Kidney capillary endothelial cell (primary cell): ENCODE results near the gene TRIM17.
A peak's percentile ranks its signal among the peaks of the same experiment; 100 is the strongest.

ENCODE experiments used
- DNase-seq: peaks from one replicate; pipeline ENCODE4 v3.0.0-alpha.2; 2018; ENCODE audit warnings: low spot score

The TRIM17 gene, protein sequence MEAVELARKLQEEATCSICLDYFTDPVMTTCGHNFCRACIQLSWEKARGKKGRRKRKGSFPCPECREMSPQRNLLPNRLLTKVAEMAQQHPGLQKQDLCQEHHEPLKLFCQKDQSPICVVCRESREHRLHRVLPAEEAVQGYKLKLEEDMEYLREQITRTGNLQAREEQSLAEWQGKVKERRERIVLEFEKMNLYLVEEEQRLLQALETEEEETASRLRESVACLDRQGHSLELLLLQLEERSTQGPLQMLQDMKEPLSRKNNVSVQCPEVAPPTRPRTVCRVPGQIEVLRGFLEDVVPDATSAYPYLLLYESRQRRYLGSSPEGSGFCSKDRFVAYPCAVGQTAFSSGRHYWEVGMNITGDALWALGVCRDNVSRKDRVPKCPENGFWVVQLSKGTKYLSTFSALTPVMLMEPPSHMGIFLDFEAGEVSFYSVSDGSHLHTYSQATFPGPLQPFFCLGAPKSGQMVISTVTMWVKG

DNA sequence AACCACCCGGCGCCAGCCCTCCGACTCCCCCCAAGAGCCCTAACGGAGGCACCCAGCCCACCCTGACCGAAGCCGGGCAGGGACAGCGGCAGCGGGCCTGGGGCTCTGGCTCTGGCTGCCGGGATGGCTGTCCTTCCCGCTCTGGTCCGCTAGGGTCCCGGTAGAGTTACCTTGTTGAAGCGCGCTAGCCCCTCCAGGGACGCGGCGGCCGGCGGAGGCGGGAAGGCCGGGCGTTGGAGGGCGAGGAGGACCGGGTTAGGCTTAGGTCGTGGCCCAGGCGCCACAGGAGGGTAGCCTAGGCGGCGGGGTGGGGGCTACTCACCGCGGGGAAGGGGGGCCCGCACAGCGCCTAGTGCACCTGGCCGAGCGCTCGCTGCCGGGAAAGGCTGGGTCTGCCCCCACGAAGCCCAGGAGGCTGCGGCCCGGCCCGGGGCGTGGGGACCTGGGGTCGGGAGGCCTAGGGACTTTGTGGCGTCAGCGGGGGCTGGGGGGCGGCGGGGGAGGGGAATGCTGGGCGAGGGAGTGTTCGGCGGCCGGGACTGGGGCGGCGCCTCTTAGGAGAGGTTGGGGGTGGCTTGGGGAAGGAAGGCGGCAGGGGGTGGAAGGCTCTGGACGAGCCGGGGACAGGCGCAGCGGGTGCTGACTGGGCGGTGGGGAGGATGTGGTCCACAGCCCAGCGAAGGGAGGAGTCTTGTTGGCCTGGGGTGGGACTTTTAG, at the start of gene TRIM17:
TSS of gene TRIM17 (minus strand) at position 645 of the 717 bp plus-strand sequence. CDS start 1,789 bp downstream, outside the sequence.
- DNase-seq = no peak

DNA sequence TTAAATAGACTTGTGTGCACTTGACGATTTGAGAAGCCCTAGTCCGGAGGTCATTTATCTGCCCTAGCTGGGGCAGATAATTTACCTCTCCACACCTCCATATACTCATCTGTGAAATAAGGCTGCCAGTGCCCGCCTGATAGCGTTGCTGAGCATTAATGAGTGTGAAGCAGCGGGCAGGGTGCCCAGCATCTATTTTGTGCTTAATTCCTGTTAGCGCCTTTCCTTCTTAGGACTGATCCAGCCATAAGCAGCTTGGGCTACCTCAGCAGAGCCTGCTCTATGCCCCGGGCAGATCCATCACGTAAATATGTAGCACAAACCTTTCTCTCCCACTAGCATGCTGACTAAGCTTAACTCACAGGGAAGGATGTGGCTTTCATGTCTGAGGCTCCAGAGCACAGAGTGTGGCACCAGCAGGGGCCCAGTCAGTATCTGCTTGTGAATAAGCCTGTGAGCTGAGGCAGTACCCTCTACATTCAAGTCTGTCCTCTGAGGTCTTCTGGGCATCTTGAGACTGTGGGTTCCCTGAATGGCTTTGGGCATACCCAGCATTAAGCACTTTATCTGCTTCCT, 49.0 kb upstream of the TRIM17 start:
- no peak for DNase-seq

DNA sequence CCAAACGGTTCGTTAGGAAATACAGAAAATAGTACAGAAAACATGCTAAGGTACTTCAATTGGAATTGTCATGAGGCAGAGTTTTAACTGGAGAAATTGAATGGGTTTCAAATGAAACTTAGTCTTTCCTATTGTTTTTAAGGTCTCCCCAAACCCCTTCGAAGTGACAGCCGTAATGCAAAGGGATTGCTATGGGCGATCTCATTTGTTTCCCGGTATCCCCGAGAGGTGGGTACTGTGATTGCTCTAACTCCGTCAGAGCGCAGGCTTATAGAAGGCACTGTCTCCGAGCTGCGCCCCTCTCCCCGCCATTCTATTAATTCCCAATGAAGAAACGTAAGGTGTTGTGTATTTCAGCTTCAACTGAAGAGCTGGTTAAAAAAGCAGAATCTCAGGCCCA, 48.5 kb upstream of the TRIM17 start:
- DNase-seq = no peak

DNA sequence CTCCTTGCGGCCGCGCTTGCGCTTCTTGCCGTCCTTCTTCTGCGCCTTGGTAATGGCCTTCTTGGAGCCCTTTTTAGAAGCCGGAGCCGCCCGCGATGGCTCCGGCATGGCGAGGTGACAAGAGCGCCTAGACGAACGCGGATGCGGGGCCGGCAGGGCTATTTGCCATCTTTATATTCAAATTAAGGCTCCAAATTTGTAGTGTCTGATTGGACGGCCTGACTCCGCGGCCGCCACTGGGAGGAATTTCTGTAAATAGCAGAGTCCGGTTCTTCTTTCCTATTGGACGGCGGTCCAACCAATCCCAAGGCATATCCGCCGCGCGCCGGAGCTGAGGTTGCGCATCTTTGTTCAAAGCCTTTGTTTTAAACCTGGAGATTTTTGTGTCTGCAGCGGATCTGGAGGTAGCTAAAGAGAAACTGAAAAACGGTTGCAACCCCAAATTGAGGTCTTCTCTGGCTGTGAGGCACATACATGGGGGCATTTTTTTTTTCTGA, 47.9 kb upstream of the TRIM17 start:
- DNase-seq = peak; percentile 78

DNA sequence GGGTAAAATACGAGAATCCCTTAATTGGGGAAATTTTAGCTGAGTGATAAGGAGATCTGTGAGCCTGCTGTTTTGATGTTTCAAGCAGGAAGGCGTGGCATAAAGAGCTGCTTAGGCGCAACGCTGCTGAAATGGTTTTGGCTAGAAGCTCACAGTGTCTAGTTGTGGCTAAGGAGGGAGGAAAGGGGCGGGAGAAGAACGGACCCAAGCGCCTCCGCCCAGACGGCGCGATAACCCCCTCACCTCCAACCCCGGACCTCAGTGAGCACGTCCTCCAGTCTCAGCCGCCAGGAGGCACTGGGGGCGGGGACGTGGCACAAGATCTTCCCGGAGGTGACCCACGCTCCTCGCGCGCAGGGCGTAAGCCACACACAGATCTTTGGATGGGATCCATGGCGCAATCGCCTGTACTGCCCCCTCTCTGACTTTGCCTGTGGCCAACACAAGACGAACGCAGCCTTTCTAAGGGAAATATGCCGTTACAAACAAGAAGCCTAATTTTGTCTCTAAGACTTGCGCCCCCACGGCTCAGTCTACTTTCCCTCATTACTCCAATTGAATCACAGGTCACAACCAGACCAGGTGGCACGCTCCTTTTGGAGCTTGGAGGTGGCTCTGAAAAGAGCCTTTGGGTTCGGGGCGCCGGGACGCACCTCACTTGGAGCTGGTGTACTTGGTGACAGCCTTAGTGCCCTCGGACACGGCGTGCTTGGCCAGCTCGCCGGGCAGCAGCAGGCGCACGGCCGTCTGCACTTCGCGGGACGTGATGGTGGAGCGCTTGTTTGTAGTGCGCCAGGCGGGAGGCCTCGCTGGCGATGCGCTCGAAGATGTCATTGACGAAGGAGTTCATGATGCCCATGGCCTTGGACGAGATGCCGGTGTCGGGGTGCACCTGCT, 47.1 kb upstream of the TRIM17 start:
- DNase-seq = no peak

DNA sequence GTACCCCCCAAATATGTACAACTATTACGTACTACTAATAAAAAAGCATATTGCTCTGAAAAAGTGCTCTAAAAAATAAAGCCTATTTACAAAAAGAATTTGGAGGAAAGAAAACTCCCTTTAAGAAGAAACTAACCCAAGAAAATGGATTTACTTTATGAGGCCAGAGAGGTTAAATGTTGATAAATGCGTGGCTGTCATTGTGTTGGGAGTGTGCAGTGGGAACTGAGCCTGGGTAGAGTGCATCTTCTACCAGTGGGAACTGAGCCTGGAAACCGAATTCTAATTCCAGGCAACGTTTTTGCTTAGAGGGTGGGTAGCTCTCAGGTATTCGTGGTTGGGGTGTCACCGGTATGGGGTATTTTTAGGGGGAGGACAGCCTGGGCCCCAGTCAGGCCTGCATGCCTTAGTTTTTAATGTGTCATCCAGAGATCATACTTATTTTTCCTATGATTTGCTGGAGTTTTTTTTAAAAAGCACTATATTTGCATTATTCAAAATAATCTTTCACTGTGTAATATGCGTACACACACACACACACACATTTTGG, 46.4 kb upstream of the TRIM17 start:
- DNase-seq = no peak

DNA sequence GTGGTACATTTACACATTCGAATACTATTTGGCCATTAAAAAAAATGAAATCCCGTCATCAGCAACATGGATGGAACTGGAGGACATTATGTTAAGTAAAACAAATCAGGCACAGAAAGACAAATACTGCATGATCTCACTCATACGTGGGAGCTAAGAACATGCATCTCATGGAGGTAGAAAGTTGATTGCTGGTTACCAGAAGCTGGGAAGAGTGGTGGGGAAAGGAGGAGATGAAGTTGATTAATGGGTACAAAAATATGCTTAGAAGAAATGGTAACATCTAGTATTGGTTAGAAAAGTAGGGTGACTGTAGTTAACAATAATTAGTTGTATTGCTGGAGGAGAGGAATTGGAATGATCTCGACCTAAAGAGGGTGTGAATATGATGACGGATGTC, 45.9 kb upstream of the TRIM17 start:
- no peak for DNase-seq

DNA sequence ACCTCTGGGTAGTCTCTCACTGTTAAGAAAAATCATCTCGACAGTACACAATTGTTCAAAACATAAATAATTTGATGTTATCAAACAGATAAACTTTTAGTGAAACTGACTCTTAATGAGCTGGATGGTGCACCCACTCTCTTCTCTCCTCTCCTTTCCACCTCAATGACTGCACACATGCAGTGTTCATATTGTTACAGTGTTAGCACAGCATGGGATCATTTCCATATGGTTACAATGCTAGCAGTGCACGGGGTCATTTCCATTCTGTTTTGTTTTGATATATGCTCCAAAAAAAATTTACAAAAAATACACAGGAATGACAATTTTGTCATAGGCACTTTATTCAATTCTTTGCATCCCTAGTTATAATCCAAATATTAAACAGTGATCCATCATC, 44.2 kb upstream of the TRIM17 start:
- DNase-seq = no peak

DNA sequence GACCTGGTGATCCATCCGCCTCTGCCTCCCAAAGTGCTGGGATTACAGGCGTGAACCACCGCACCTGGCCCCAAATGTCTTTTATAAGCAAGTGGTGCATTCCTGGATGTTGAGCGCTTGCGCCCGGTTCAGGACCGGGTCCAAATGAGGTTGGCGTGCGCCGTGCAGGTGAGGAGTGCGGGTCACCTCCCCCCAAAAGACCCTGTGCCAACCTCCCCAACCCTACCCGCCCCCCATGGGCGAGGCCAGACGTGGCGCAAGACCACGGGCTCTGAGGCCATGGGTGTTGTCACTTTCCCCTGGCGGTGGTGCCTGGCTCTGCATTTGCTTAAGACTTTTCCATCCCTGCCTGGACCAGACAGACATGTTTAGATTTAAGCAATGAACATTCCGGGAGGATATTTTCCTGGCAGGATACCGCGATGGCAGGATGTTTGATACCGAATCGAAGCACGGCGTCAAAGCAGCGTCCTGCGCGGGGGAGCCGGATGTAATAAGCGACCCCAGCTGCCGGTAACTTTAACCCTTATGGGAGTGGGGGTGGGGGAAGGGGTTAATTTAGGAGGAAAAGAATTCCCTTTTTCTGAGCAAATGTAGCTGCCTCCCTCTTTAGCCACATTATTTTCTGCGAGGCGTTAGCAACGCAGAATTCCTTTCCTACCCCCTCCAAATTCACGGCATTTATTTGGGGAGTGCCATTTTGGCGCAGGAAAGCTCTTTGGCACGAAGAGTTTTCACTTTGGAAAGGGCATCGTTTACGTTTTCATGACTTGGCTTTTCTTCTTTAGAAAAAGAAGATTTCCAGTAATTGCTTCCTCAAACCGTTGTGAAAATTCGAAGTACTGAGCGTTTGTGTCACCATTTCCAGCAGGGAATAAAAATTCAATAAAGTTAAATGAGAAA, 42.7 kb upstream of the TRIM17 start:
- DNase-seq = peak; percentile 63

DNA sequence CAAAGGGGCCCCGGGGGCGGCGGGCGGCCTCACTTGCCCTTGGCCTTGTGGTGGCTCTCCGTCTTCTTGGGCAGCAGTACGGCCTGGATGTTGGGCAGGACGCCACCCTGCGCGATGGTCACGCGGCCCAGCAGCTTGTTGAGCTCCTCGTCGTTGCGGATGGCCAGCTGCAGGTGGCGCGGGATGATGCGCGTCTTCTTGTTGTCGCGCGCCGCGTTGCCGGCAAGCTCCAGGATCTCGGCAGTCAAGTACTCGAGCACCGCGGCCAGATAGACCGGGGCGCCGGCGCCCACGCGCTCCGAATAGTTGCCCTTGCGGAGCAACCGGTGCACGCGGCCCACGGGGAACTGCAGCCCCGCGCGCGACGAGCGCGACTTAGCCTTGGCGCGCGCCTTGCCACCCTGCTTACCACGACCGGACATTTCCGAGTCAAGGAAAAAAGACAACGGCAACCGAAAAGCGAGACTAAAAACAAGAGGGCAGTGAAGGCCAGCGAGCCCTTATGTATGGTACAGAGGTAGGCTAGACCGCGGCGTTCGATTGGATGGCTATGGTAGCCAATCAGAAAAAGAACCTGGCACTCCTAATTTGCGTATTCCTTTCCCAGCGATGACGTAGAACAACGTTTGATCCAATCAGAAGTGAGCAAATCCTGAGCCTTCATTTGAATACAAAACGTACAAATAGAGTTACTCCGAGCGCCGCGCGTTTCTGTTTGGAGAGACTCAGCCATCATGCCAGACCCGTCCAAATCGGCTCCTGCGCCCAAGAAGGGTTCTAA, 40.9 kb upstream of the TRIM17 start:
- DNase-seq = peak; percentile 98

DNA sequence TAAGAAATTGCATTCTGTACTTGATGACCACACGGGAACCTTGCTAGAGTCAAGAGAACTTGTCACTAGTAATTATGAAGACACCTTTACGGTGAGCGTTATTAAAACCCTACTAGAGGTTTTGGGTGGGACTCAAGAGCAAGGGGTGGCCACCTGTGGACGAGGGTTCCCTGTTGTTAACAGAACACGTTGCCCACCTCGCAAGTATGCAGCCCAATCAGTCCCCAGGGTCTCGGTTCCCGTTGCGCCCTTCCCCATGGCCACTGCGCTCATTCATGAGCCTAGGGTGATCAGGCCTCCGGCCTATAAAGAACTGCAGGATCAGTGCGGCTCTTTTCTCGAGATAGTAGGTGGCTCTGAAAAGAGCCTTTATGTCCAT, 40.3 kb upstream of the TRIM17 start:
- no peak for DNase-seq

DNA sequence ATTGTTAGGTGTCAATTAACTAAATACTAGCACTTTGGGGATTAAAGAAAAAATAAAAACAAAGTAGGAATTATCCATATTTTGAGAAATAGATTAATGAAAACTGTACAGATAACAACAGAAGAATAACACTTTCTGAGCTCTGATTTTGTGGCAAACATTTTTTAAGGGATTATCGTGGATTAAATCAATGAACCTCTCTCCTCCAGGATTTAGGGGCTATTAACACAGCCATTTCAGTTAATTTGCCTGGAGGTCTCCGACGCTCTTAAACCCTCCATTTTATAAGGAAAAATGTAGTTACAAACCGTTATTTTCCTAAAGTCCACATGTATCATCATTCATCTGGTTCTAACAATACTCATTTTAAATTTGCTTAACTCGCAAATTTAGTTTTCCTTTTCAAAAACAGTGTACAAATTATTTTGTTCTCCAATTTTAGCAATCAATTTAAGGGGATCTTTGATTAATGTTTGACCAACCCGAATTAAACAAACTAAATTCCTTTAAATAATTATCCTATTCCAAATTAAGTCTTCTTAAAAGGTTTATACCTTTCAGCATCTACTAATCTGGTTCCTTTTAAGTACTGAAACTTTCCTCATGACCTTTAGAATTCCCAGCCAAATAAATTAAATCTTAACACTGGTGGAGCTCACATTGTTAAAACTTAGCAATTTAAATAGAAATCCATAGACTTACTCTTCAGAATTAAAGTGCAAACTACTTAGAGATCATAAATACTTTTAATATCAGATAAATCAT, 39.8 kb upstream of the TRIM17 start:
- no peak for DNase-seq

DNA sequence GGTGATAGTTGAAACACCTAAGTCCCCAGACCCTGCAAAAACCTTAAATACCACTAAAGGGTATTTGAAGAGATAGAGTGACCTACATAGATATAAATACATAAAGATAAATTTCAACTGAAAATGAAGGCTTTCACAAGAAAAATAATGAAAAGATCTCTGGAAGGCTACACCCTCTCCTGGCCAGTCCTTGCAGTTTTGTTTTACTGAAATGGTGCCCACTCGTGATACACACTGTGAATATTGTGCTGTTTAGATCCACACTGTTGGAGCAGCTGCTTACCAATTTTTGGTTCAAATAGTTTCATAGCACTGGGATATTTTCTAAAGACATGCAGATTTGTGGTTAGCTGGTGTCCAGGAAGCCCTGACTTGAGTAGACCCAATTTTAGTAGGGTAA, 39.1 kb upstream of the TRIM17 start:
- DNase-seq = no peak

DNA sequence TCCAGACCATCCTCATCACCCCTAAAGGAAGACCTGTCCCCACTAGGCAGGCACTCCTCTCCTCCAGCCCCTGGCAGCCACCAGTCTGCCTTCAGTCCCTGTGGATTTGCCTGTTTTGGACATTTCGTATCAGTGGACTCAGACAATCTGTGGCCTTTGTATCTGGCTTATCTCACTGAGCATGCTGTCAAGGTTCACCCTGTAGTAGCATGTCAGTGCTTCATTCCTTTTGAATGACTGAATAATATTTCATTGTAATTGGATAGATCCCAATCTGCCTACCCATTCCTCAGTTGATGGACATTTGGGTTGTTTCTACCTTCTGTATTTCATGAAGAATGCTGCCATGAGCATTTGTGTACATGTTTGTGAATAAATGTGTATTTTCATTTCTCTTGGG, 37.6 kb upstream of the TRIM17 start:
- no peak for DNase-seq

DNA sequence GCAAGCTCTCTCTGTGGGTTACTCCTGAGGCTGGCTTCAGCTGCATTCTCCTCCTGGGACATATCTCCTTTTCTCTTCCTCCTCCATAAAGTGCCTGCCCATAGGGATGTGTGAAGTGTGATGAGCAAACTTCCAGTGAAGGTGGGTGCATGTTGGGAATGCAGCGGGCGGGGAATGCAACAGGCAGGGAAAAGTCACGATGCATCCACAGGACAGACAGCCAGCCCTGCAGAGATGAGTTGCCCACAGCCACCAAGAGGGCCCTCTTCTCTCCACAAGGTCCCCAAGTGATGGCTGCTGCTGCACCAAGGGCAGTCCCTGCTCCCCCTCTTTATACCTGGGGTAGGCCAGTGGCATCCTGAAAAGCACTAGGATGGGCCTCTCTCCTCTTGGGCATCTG, 37.0 kb upstream of the TRIM17 start:
- DNase-seq = no peak

DNA sequence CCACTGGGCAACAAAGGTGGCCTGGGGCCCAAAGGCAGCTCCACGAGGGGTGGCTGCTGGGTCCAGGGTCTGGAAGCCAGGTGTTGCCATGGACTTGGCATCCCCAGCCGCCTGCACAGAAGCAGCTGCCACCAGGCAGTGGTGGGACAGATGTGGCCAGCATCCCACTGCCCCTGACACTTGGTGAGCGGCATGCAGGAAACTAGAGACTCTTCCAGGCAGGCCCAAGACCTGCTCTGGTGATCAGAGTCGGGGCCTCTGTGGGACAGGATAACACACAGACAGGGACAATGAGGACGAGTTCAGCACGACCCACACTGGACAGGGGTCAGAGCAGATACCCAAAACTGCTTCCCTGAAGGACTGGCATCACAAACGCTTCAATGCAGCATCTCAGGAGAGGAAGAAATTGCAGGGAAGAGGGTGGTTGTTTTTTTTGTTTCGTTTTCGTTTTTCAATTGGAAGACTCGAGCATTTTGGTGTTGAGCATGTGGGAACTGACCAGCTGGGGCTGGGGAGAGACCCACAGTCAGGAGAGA, 36.4 kb upstream of the TRIM17 start:
- DNase-seq = no peak

DNA sequence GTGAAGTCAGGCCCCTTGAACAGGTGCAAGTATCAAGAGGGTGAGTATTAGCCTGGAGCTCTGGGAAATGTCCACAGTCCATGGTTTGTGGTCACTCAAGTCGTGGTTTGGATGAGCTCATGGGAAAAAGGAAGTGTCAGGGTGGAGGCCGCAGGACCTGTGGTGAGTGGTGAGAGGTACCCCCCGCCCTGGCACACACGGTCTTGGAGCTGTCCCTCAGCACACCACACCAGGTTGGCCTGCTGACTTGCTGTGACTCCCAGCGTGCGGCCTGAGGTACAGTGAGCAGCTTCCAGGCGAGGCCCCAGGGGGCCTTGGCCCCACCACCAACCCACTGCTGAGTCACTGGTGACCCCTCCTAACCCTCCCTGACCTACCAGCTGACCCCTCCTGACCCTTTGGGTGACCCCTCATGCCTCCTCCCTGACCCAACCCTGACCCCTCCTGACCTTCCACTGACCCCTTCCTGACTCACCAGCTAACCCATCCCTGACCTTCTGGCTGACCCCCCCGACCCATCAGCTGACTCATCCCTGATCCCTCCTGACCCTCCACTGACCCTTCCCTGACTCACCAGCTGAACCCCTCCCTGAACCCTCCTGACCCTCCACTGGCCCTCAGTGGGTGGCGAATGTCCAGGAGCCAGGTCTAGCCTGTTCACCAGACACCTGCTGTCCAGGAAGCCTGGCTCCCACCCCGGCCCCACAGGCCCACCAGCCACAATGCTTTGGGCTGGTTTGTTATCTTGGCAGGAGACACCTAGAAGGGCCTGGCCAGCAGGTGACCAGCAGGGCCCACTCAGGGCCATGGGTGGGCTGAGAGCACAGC, 35.7 kb upstream of the TRIM17 start:
- DNase-seq = no peak

DNA sequence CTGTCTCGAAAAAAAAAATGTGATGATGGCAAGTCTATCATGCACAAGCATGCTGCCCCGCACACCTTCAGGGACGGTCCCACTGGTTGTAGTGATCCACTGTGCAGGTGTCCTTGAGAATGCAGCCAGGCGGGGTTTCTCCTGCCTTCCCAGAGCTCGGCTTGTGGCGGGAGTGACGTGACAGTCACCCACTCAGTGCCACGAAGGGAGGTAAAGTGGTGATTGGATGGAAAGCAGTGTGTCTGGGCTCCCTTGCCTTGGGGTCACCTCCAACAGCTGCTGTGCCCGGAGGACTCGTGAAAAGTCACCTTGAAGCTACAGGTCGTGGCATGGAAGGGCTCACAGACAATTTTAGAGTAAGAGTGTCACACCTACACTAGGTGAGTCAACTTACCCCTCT, 33.5 kb upstream of the TRIM17 start:
- no peak for DNase-seq
